Activated CD8-positive, alpha-beta memory T cell treated with anti-CD3 and anti-CD28 coated beads, Interleukin-2, amount 50 U/mL, for 4 hours (primary cell): Measurements from ENCODE around the gene SELENOI.
A peak's percentile ranks its signal among the peaks of the same experiment; 100 is the strongest.
"Not testable (repeated sequence)": the region's sequence is repeated elsewhere in the genome, so short reads cannot be mapped to it uniquely, and the experiment has no call there.

Experiments used
- DNase-seq: peaks from one replicate; pipeline ENCODE4 v3.0.0-alpha.2; 2020

SELENOI gene, protein sequence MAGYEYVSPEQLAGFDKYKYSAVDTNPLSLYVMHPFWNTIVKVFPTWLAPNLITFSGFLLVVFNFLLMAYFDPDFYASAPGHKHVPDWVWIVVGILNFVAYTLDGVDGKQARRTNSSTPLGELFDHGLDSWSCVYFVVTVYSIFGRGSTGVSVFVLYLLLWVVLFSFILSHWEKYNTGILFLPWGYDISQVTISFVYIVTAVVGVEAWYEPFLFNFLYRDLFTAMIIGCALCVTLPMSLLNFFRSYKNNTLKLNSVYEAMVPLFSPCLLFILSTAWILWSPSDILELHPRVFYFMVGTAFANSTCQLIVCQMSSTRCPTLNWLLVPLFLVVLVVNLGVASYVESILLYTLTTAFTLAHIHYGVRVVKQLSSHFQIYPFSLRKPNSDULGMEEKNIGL

DNA sequence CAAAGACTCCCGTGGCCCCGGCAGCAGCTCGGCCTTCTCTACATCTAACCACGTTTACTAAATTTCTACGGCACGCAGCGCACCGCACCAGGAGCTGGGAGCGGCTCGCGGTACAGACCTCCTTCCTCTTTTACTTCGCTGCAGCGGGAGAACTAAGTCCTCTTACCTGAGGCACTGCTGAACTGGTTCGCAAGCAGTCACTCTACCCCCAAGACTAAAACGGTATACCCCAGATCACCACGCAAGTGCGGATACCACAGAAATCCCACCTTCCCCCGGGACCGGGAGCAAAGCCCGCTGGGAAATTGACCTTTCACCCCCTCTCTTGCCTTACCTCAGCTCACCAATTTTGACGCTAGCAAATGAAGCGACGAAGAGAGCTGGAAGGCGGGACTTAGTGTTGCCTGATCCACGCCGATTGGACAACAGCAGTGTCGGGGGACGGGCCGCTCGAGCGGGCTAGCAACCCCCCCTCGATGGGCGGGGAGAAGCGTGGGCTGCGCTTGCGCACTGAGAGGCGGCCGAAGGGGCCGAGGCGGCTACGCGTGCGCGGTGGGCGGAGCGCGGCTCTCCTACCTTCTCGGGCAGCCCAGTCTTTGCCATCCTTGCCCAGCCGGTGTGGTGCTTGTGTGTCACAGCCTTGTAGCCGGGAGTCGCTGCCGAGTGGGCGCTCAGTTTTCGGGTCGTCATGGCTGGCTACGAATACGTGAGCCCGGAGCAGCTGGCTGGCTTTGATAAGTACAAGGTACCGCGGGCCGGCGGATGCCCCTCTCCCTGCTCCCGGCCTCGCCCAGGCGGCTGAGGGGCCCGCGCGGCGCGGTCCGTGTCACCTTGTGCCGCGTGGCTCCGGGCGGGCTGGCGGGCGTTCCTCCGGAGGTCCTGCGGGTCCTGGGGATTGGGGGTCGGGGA is at the start of gene SELENOI:
TSS of gene SELENOI (plus strand) at position 599 of the 909 bp plus-strand sequence. CDS start at position 689, 90 bp downstream.
- peak; percentile 99 for DNase-seq

DNA sequence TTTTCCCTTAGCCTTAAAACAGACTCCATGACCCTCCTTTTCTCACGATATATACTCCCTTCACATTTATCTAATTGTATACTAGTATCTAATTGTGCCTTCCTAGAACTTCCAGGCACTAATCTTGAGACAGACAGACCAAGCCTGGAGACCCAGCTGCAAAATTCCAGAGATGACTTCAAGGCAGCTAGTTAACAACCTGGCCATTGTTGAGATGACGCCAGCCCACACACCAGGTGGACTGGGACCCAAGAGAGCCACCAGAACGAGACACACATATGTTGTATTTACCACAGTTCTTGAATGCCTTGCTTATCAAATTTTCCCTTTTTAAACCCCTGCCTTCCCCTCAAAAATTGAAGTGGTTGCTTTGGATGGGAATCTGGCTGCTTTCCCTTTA is 48.9 kb upstream of the SELENOI start:
- no peak for DNase-seq

DNA sequence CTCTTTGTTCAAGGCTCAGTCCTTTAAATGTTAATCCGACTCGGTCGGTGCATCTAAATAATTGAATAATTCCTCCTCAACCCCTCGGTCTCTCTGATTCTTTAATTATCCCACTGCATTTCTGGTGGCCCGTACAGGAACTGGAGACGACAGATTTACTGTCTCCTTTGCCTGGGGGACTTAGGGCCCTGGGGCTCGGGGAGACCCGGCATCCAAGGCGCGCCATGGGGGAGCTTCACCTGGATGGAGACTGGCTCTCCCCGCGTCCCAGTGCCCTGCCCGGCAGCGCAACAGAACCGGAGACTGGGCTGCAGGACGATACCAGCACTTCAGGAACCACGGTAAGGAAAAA is 47.7 kb upstream of the SELENOI start:
- DNase-seq: no peak

DNA sequence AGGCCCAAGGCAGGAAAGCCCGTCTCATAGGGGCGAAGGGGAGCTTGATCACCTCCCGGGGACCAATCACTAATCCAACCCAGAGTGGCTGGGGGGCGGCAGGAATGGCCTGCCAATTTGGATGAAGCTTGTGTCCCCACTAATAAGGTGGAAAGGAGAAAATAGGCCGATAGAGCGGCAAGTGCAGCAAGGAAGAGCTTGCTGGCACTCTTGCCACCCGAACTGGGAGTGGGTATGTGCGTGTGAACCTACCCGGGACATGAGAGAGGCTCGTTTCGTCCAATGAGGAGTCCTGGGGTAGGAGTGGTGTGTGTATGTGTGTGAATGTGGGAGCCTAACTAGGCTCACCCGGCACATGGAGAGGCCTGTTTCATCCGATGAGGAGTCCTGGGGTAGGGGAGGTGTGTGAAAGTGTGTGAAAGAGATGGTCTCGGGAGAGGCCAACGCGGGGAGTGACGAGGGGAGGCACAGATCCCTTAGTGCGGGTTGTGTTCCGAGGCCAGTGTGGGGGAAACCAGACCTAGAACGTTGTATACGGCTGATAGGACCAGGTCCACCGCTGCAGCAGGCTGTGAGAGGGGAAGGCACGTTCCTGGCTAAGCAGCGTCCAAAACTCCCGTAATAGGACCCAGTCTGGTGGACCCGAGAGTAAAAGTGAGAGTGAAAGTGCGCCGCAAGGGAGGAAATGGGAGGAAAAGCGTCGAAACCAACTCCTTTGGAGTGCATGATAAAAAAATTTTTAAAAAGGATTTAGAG is 47.1 kb upstream of the SELENOI start:
- DNase-seq: peak; percentile 25

DNA sequence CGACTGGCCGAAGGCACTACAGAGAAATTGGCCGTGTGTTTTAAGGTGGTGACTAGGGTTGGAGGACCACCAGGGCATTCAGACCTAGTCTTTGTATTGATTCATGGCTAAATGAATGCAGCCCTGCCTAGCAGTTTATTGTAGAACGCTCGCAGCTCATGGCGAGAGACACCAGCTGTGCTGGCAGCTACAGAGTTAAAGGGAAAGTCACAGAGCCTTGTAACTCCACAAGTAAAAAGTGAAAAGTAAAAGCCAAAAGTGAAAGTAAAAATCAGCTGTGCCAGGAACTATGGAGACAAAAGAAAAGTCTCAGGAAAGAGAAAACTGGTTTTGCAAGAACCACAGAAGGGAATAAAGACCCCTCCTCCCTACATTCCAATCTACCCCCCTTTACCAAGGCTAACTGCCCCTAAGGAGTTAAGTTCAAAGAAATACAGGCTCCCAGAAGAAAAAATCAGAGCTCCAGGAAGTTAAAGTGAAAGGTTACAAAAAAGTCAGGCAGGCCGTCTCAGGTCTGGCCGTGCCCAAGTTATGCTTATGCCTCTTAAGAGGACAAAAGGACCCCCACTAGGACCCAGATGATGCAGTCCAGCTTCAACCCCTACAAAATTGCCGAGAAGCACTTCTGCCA is 46.4 kb upstream of the SELENOI start:
- DNase-seq: no peak

DNA sequence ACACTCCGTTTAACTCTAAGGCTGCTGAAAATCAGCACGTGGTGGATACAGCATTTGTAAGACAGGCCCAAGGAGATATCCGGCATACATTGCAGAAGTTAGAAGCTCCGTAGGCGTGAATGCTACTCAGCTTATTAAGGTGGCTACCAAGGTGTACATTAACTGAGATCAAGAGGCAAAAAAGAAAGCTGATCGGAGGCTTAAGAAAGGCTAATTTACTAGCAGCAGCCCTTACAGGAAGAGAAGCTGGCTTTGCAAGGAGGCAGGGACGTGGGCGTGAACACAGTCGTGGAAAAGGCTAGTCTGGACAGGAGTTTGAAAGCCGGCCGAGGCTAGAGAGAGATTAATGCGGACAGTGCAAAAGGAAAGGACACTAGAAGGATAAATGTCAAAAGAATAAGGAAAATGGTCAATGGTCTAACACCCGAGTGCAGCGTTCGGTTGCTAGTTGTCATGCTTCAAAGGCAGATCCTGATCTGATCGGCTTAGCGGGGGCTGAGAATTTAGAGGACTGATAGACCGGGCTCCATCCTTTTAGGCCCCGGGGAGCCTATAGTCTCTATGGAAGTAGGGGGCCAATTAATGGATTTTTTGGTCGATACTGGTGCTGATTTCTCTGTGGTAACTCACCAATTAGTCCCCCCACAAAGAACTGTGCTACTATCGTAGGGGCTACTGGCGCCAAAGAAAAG is 45.6 kb upstream of the SELENOI start:
- no peak for DNase-seq

DNA sequence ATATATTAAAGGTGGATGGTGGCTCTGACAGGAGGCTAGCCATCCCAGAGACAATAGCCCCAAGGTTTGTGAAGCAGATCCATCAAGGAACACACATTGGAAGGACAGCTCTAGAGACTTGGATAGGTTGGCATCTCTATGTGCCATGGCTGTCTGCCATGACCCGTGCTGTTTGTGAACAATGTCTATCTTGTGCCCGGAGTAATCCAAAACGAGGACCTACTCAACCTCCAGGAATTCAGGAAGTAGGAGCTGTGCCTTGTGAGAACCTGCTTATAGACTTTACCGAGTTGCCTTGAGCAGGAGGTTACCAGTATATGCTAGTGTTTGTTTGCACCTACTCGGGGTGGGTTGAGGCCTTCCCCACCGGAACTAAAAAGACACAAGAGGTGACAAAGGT is 43.1 kb upstream of the SELENOI start:
- no peak for DNase-seq

DNA sequence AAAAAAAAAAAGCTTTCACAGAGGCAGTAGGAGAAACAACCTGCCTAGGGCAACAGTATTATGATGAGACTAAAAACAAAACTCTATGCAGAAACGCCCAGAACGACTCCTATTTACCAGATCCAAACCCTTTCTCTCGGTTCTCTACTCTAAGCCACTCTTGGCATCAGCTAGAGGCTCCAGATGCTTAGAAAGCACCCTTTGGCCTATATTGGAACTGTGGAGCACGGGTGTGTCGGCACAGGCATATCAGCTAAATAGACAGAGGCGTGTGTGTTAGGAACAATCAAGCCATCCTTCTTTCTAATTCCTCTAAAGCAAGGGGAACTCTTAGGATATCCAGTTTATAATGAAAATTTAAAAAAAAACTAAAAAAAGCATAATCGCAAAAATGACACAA is 40.8 kb upstream of the SELENOI start:
- DNase-seq: not testable (repeated sequence)

DNA sequence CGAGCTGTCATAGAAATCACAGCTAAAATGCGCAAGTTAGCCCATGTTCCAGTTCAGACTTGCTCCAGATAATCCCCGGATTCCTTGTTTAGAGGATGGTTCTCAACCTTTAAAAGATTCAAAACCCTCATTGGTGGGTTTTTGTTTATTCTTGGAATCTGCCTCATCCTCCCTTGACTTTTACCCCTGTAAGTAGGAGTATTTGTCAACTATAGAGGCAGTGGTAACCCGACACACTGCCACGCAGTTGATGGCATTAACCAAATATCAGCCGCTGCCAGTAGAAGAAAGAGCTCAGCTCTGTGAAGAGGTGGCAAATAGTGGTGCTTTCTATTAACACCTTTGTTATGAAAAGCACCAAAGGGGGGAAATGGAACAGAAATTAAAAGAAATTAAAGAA is 40.4 kb upstream of the SELENOI start:
- no peak for DNase-seq

DNA sequence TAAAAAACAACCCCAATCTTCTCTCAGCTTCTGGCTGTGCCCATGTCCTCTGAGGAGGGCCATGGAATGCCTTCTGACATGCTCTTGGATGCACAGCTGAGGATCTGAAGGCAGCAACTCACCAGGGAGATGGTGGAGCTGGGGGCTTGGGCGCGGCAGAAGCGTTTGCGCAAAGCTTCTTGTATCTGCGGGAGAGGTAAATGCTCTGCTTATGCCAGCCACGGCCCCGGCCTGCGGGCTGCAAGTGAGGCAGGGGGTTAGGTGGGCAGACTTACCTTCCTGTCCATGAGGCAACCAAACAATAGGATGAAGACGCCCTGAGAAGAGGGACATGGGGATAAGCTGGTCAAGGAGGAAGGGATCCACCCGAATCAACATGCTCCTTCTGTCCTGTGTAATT is 36.0 kb upstream of the SELENOI start:
- DNase-seq: no peak

DNA sequence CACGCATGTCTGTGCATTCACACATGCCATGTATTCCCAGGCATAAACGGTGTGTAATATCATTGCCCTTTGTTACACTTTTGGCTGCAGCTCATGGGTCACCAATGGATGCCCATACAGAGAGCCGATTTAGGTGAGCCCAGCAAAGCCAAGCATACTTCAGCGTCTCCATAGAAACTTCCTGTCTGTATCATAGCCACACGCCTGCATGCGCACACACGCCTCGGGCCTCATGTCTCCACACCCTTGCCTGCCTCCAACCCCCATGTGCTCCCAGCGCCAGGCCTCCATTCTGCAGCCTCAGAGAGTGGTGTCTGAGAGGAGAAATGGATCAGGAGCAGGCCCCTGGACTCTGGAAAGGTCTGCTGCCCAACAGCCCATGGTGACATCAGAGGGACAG is 33.5 kb upstream of the SELENOI start:
- no peak for DNase-seq

DNA sequence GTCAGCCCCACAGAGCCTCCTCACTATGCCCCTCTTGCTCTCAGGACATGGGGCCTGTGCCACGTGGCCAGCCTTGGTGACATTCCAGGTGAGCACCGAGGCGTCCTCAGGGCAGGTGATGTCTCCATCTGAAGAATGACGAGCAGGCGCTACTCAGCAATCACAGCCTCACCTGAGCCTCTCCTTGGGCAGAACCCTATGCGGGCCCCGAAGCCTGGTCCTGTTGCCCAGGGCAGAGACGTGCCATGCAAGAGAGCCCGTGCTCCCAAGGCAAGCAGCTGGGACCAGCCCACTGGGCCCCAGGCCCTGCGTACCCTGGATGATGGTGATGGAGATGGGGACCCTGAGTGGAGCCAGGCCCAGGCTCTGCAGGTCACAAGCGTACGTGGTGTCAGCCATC is 32.5 kb upstream of the SELENOI start:
- no peak for DNase-seq

DNA sequence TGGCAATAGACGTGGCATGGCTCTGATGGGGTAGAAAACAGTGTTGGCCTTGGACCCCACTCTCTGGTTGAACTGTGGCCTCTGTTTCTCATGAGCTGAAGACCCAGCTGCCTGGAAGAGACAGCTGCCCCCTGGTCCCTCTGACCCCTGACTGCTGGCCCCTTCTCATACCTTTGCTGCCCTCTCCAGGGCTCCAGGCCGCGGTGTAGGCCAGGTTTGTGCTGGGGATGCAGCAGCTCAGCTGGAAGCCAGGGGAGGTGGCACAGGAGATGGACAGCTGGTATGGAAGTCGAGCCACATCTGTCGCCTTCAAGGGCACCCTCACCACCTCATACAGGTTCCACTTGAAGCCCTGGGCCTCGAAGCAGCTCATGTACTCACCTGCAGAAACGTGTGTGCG is 31.7 kb upstream of the SELENOI start:
- no peak for DNase-seq

DNA sequence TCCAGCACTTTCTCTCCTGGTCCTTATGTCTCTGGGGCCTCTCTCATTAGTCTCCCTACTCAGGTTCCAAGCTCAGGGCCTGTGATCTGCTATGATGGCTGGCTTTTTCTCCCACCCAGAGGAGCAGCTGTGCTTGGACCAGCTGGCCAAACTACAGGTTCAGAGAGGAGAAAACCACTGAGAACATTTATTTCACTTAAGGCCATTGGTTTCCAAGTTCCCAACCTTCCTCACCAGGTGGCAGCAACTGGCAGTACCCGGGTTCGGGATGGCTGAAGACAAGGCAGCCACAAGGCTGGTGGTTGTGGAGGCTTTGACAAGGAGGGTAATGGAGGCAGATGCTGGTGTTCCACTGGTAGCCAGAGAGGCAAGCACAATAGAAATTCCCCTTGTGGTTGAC is 29.9 kb upstream of the SELENOI start:
- DNase-seq: no peak

DNA sequence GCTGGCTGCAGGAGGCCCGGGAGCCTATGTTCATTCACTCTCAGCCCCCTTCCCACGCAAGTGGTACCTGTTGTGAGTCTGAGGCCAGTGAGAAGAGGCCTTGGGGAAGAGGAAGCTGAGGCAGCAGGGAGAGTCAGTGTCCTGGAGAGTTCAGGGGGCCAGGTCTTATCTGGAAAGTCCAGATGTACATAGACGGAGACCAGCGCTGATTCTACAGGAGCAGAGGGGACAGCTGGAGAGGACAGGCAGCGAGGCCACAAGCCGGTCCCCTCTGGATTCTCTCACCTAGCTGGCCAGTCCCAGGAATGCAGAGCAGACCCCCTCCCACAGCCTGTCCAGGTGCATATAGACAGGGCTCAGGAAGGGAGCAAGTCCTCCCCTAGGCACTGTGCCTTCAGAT is 29.1 kb upstream of the SELENOI start:
- no peak for DNase-seq

DNA sequence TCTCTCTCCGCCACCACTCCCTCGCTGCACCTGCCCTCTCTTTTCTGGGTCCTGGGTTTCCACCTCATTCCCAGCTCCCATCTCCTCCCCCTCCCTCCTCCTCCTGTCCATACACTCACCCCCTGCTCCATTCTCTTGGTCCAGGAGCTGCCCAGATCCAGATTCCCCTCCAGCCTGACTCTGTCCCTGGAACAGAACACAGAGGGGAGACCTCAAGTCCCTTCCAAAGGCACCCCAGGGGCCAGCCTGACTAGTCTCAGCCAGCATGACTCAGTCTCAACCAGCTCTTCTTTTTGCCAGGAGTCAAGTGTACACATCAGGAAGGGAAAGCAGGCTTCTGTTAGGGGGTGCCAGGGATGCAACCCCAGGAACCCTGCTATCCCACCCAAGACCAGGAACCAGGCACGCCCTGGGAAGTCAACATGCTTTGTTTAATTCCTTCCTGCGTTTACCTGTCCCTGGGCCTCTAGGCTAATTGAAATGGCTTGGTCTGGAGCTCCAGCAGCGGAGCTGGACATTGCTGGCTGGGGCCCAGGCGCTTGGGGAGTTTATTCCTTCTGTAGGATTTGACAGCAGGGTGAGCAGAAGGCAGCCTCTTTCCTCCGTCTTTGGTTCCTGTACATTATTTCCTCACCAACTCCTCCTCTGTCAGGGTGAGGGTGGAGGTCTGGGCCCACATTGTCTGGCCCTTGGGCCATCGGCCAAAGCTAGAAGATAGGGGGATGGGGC is 28.4 kb upstream of the SELENOI start:
- DNase-seq: no peak

DNA sequence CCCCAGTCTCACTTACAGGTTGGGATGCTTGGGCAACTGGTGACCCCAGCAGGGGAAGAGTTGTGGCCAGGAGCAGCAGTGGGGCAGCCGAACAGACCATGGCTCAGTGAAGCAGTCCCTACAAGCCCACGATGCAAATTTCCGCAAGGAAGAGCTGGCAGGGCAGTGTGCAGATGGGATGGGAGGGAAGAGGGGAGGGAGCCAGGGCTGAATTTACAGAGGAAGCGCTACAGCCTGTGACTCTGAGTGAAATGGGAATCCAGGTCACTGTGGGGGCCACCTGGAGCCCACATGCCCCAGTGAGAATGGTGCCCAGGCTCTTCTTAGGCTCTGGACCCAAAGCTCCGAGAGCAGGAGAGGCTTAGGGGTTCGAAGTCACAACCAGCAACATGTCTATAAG is 27.0 kb upstream of the SELENOI start:
- DNase-seq: no peak

DNA sequence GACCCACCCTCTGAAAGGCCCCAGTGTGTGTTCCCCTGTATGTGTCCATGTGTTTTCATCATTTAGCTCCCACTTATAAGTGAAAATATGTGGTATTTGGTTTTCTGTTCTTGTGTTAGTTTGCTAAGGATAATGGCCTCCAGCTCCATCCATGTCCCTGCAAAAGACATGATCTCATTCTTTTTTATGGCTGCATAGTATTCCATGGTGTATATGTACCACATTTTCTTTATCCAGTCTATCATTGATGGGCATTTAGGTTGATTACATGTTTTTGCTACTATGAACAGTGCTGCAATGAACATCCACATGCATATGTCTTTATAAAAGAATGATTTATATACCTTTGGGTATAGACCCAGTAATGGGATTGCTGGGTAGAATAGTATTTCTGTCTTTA is 21.5 kb upstream of the SELENOI start:
- DNase-seq: not testable (repeated sequence)

DNA sequence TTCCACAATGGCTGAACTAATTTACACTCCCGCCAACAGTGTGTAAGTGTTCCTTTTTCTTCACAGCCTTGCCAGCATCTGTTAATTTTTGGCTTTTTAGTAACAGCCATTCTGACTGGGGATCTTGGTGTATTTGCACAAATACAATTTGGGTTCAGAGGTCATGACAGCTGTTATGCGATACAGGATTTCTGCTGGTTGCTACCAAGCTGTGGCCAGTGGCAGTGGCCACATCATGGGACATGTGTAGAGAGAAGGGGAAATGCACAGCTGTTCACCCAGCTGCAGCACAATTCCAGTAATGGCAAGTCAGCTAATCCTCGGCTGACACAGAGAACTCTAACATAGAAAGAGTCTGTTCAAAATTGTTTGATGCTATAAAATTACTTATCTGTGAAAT is 21.0 kb upstream of the SELENOI start:
- no peak for DNase-seq

DNA sequence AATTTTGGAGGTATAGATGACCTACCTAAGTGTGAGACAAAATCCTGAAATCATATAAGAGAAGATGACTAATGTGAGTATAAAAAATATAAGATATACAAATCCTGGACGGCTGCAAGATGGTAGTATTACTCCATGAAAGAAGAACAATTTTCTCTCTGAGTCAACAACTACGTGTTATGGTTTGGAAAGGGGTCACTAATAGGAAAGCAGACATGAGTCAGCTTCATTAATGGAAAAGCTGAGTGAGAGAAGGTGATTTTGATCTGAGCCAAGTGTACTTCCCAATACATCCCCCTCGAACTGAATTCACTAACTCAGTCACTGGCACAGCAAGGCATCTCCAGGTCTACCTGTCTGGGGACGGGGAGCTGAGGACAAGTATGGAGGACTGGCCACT is 20.1 kb upstream of the SELENOI start:
- no peak for DNase-seq

DNA sequence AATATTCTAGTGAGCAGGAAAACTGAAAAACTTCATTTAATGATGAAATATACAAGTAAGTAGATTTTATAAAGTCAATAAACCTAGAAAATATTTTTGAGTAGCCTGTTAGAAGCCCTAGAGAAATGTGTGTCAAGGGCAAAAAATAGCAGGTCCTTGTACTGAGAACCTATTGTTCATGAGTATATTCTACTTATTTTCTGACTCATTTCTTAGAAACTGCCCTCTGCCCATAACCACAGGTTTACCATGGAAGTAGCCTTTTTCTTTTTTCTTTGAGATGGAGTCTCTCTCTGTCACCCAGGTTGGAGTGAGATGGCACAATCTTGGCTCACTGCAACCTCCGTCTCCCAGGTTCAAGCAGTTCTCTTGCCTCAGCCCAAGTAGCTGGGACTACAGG is 19.4 kb upstream of the SELENOI start:
- DNase-seq: no peak
